Measurements from ENCODE around the gene MEDAG. TPM values are rescaled to one million over a fixed set of nuclear protein-coding genes. Genes with fewer than 3 reads are reported as not detected.

Gene MEDAG
- total RNA-seq, 2 donors from 2014 or later, result 163 to 634 TPM

- H3K27me3 ChIP-seq (replicated peaks; ENCODE audit: insufficient read depth), result no peaks in the 10 kb centered on the region
- H3K4me1 ChIP-seq (ENCODE audit: control insufficient read depth in 1 of 2, low read depth in 2 of 2), result peaks cover 0 to 15% of the 10 kb centered on the region in 2 donors
- TF ChIP-seq CTCF (IDR thresholded peaks at IDR 0.05), result peak; percentile 37
- H3K36me3 ChIP-seq, result no peaks in the 10 kb centered on the region
- H3K4me3 ChIP-seq, result peak within 1 kb of the TSS; percentile 59
- ATAC-seq (ENCODE audit: insufficient number of reproducible peaks, low FRiP score, low read depth), result no peak
- H3K9me3 ChIP-seq, result no peaks in the 10 kb centered on the region
- no peak for DNase-seq (ENCODE audit: low spot score)
- H3K27ac ChIP-seq, result no peak within 1 kb of the TSS
Measured at GRCh38 chr13:30932481-30933353, 26.6 kb downstream of the MEDAG start, which contains the start of gene TEX26. Gene TEX26 (plus strand): TSS chr13:30932656. CDS start chr13:30932716, 60 bp downstream.

GRCh38 chr13:30933354-30933670, 27.2 kb downstream of the MEDAG start:
- DNase-seq (ENCODE audit: low spot score) (no peak), ATAC-seq (ENCODE audit: insufficient number of reproducible peaks, low FRiP score, low read depth) (no peak)
- Histone ChIP-seq H3K27ac (no peak overlapping the region), H3K4me1 (ENCODE audit: control insufficient read depth in 1 of 2, low read depth in 2 of 2) (peaks cover 0 to 15% of the 10 kb centered on the region in 2 donors), H3K4me3 (no peak overlapping the region), H3K36me3 (no peaks in the 10 kb centered on the region), H3K27me3 (replicated peaks; ENCODE audit: insufficient read depth) (no peaks in the 10 kb centered on the region), H3K9me3 (no peaks in the 10 kb centered on the region)
- TF ChIP-seq CTCF (IDR thresholded peaks at IDR 0.05), result no peak

- Histone ChIP-seq H3K27ac (no peak overlapping the region), H3K9me3 (no peaks in the 10 kb centered on the region), H3K27me3 (replicated peaks; ENCODE audit: insufficient read depth) (no peaks in the 10 kb centered on the region), H3K4me1 (ENCODE audit: control insufficient read depth in 1 of 2, low read depth in 2 of 2) (peaks cover 0 to 15% of the 10 kb centered on the region in 2 donors), H3K4me3 (no peak overlapping the region), H3K36me3 (no peaks in the 10 kb centered on the region)
- DNase-seq (ENCODE audit: low spot score) (no peak), ATAC-seq (ENCODE audit: insufficient number of reproducible peaks, low FRiP score, low read depth) (no peak)
- TF ChIP-seq CTCF (IDR thresholded peaks at IDR 0.05), result no peak
Measured at GRCh38 chr13:30934381-30934780, 28.3 kb downstream of the MEDAG start.

- H3K4me1 ChIP-seq (ENCODE audit: control insufficient read depth in 1 of 2, low read depth in 2 of 2), result peaks cover 0 to 15% of the 10 kb centered on the region in 2 donors
- no peak for ATAC-seq (ENCODE audit: insufficient number of reproducible peaks, low FRiP score, low read depth)
- no peaks in the 10 kb centered on the region for H3K27me3 ChIP-seq (replicated peaks; ENCODE audit: insufficient read depth)
- no peak for DNase-seq (ENCODE audit: low spot score)
- no peak overlapping the region for H3K27ac ChIP-seq
- no peaks in the 10 kb centered on the region for H3K36me3 ChIP-seq
- H3K9me3 ChIP-seq, result no peaks in the 10 kb centered on the region
- TF ChIP-seq CTCF (IDR thresholded peaks at IDR 0.05), result no peak
- no peak overlapping the region for H3K4me3 ChIP-seq
Measured at GRCh38 chr13:30934803-30935202, 28.7 kb downstream of the MEDAG start.

- Histone ChIP-seq H3K27ac (no peak overlapping the region), H3K4me3 (no peak overlapping the region), H3K27me3 (replicated peaks; ENCODE audit: insufficient read depth) (no peaks in the 10 kb centered on the region), H3K9me3 (no peaks in the 10 kb centered on the region), H3K36me3 (no peaks in the 10 kb centered on the region), H3K4me1 (ENCODE audit: control insufficient read depth in 1 of 2, low read depth in 2 of 2) (peaks cover 0 to 15% of the 10 kb centered on the region in 2 donors)
- ATAC-seq (ENCODE audit: insufficient number of reproducible peaks, low FRiP score, low read depth) (no peak), DNase-seq (ENCODE audit: low spot score) (no peak)
- no peak for TF ChIP-seq CTCF (IDR thresholded peaks at IDR 0.05)
Measured at GRCh38 chr13:30936971-30937370, 30.9 kb downstream of the MEDAG start.

All from thoracic aorta (tissue), 2 donors.